Activated CD4-positive, CD25-positive, alpha-beta regulatory T cell treated with anti-CD3 and anti-CD28 coated beads, Interleukin-2, amount 50 U/mL, for 24 hours (primary cell): ENCODE data around the gene HMOX1.
"Not testable (repeated sequence)": the region's sequence is repeated elsewhere in the genome, so short reads cannot be mapped to it uniquely, and the experiment has no call there.

Experiments used
- ATAC-seq, 2 donors: fragments of 150-1000 bp; cut with Tn5 transposase; one replicate each; pipeline ENCODE4 v1.10.0; 2021; ENCODE audit warnings: mild to moderate bottlenecking in 1 of 2, moderate library complexity in 1 of 2

The HMOX1 gene

GRCh38 chr22:35381424-35382009 lies 621 bp downstream of the HMOX1 start:
- ATAC-seq, result no peak

DNA sequence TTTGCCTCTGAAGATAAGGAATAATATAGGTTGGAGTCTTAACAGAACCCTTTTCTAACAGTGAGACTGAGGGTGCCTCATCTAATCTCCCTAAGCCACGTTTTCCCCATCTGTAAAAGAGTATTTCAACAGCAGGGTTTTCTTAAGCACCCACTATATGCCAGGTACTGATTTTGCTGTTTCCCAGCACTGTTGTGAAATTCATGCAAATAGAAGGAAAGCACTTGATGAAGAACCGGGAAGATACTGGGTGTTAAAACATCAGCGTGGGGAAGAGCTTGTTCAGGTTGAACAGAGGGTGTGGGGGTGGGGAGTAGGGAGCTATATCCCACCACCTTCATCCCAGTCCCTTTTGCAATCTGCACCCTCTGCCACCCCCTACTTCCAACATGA lies 2.8 kb downstream of the HMOX1 start:
- no peak for ATAC-seq

- ATAC-seq, result no peak
Measured at GRCh38 chr22:35384527-35384926, 3.6 kb downstream of the HMOX1 start.

DNA sequence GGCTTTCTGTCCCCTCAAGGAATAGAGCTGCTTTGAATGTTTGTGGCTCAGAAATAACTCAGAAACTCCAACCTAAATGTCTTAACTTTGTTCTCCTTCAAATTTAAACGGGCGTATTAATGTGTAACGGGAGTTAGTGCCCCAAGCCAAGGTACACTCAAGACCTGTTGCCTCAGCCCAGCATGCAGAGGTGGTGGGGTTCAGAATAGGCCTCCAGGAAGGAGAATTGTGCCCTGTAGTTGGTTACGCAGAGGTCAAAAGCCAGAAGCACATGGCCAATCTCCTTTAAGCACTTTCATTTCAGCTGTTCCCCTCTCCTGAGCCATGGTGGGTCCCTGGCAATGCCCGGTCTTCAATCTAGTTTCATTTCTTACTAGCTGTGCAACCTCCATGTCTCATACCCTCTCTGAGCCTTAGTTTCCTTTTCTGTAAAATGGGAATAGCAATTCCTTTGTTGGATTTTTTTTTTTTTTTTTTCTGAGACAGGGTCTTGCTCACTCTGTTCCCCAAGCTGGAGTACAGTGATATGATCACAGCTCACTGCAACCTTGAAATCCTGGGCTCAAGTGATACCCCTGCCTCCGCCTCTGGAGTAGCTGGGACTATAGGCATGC lies 4.2 kb downstream of the HMOX1 start:
- no peak for ATAC-seq

GRCh38 chr22:35386670-35387288 lies 5.9 kb downstream of the HMOX1 start:
- no peak for ATAC-seq

DNA sequence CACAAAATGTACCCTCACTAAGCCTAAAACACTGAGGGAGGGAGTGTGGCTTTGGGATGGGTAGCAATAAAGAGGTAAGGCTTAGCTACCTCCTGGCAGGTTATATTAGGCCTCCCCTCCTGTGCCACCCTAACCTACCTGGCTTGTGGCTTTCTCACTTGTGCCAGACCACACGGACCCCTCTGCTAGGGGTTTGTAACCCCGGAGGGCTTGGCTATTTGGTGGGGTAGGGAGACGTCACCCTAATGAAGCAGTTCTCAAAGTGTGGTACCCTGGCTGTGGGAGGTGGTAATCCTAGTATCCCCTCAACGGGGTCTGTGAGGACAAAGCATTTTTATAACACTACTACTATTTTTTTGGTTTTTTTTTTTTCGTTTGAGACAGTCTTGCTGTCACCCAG lies 10.0 kb downstream of the HMOX1 start:
- ATAC-seq, result no peak

DNA sequence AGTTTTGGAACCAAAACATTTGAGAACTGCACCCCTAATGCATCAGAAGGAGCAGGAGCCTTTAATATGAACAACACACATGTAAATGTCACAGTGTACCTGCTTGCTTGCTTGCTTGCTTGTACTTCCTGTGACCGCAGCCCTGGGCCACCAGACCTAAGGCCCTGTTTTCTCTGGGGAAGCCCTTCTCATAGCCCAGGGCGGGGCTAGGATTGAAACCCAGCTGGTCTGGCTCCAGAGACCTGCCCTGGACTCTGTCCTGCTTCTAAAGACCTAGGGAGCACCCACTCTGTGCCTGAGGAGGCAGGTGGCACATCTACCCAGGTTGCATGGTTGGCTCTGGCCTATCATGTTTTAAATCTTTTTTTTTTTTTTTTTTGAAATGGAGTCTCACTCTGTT lies 11.5 kb downstream of the HMOX1 start:
- ATAC-seq, result no peak

GRCh38 chr22:35393116-35394010 lies 12.5 kb downstream of the HMOX1 start:
- ATAC-seq, result no peak

DNA sequence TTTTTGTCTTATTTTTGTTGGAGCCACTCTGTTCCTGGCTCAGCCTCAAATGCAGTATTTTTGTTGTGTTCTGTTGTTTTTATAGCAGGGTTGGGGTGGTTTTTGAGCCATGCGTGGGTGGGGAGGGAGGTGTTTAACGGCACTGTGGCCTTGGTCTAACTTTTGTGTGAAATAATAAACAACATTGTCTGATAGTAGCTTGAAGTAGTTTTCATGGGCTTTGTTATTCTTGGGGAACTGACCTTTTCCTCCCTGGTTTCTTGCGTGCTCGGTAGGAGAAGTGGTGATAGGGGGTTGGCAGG lies 13.1 kb downstream of the HMOX1 start:
- ATAC-seq, result no peak

GRCh38 chr22:35394810-35395563 lies 14.1 kb downstream of the HMOX1 start:
- no peak for ATAC-seq

DNA sequence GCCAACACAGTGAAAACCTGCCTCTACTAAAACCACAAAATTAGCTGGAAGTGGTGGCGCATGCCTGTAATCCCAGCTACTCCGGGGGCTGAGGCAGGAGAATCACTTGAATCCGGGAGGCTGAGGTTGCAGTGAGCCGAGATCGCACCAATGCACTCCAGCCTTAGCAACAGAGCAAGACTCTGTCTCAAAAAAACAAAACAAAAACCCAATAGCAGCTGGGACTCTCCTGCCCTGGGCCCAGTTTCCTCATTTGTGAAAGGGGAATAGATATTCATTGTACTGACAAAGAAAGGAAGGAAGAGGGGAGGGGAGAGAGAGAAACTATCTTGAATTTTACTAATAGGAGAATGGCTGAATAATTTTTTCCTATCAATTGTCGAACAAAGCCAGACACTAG lies 15.7 kb downstream of the HMOX1 start:
- ATAC-seq, result not testable (repeated sequence)

DNA sequence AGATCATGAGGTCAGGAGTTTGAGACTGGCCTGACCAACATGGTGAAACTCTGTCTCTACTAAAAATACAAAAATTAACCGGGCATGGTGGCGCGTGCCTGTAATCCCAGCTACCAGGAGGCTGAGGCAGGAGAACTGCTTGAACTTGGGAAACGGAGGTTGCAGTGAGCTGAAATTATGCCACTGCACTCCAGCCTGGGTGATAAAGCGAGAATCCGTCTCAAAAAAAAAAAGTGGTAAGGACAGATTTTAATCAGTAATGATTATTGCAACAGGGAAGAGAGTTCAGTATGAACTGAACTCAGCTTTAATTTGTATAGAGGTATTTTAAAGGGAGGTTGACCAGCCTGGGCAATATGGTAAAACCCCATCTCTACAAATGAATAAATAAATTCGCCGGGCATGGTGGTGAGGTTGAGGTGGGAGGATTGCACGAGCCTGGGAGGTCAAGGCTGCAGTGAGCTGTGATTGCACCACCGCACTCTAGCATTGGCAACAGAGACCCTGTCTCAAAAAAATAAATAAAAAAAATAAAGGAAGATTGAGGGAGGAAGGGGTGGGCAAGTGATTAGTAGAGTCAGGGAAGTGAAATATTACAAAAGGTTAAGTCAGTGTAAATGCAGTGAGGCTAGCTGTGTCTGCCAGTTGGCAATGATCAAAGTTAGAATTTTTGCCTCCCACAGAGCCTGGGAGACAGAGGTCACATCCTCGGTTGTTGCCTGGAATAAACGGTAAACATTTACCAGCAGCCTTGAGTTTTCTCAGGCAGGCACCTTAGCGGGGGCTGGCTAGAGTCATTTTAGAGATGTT lies 16.4 kb downstream of the HMOX1 start:
- ATAC-seq, result no peak

GRCh38 chr22:35398591-35398973 lies 17.7 kb downstream of the HMOX1 start:
- no peak for ATAC-seq

DNA sequence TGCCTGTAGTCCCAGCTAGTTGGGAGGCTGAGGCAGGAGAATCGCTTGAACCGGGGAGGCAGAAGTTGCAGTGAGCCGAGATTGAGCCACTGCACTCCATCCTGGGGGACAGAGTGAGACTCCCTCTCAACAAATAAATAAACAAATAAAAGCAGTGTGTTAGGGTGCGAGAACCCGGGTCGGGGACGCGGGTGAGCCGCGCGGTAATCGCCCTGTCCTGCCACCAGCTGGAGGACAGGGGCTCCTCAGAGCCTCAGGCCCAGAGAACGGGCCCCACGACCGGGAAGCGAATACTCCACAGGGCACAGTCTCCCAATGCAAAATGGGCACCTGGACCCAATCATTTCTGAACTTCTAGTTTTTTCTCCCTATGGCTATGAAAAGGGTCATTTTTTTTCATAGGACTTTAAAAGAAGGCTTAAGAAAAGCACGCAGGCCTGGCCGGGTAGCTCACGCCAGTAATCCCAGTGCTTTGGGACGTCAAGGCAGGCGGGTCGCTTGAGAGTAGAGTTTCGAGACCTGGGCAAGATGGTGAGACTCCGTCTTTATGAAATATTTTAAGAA lies 18.3 kb downstream of the HMOX1 start:
- ATAC-seq, result no peak

DNA sequence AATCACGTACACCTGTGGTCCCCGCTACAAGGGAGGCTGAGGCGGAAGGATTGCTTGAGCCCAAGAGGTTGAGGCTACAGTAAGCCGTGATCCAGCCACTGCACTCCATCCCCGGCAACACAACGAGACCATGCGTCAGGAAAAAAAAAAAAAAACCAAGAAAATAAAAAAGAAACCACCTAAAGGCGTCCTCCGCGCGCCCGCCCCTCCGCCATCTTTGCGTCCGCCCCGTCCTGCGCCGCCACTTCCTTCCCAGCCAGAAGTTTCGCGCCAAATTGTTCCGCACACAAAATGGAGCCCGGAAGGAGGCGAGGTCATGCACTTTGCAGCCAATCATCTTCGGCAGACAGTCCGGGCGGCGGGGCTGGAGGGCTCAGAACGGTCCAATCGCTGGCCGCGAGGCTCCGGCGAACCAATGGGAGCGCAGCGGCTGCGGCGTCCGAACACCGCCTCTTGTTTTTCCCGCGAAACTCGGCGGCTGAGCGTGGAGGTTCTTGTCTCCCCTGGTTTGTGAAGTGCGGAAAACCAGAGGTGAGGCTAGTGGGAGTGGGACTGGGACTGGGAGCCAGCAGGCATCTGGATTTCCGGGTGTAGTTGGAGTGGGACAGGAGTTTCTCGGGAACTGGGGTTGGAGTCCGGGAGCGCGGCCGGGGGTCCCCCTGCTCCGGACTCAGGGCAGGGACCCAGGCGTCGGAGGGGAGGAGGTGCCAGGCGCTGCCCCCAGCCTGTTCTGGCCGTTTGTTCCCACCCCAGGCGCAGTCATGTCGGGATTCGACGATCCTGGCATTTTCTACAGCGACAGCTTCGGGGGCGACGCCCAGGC lies 19.0 kb downstream of the HMOX1 start, which contains the start of gene MCM5:
Gene MCM5 (plus strand): TSS at position 463 of the 823 bp plus-strand sequence. CDS start 299 bp downstream, at position 762.
- peak; percentile 99 for ATAC-seq

DNA sequence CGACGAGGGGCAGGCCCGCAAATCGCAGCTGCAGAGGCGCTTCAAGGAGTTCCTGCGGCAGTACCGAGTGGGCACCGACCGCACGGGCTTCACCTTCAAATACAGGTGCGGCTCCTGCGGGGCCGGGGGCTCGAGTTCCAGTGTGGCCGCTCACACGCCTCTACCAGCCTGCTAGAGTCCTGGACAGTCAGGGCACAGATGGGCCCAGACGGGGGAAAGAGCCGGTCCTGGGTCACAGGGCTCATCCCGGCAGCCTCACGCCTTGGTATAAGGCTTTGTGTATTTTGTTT lies 19.6 kb downstream of the HMOX1 start:
- peak; percentile 15 to 26 for ATAC-seq

GRCh38 chr22:35401863-35402262 lies 21.0 kb downstream of the HMOX1 start:
- no peak for ATAC-seq

DNA sequence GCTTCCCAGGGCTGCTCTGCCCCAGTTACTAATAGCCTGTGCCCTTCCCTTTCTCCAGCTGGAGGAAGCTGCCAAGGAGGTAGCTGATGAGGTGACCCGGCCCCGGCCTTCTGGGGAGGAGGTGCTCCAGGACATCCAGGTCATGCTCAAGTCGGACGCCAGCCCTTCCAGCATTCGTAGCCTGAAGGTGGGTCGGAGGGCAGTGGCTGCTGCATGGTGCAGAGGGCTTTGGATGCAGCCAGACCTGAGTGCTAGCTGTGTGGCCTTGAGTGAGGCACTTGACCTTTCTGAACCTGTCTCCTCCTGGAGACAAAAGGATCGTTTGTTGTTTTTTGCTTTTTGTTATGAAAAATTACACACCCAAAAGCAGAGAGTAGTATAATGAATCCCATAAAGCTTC lies 22.5 kb downstream of the HMOX1 start:
- ATAC-seq, result no peak

DNA sequence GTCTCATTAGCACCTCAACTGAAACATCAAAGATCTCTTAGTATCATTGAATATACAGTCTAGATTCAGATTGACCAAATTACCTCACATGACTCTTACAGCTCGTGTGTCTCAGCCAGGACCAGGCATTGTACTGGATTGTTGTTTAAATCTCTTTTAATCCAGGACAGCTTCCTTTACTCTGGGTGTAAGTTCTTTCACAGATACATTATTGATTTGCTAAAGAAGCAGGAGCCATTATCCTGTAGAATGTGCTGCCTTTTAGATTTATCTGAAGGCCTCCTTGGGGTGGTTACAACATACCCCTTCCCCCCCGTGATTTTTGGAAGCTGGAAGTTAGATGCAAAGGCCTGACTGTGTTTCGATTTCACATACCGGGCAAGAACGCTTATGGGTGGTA lies 23.3 kb downstream of the HMOX1 start:
- no peak for ATAC-seq

- no peak for ATAC-seq
Measured at GRCh38 chr22:35406443-35406842, 25.5 kb downstream of the HMOX1 start.

- no peak for ATAC-seq
Measured at GRCh38 chr22:35407362-35407761, 26.5 kb downstream of the HMOX1 start.
